K562 (cell line): ENCODE measurements around the gene CELA3A. TPM values are rescaled to one million over a fixed set of nuclear protein-coding genes. Genes with fewer than 3 reads are reported as not detected.
A peak's percentile ranks its signal among the peaks of the same experiment; 100 is the strongest.

Experiments used
- BRD4 ChIP-seq: fragments of 200-600 bp; sonication (generic); IDR thresholded peaks from 2 replicates; pipeline ENCODE4 v1.6.1; 2017; ENCODE audit warnings: inconsistent platforms
- CCAR2 ChIP-seq: fragments of 200-400 bp; formaldehyde crosslinking; IDR thresholded peaks from 2 replicates; pipeline ENCODE4 v1.6.1; 2017; ENCODE audit warnings: mild to moderate bottlenecking, low read depth, low read length
- EHMT2 ChIP-seq: fragments of 450-650 bp; IDR thresholded peaks from 2 replicates; pipeline ENCODE4 v1.6.1; 2018; ENCODE audit warnings: antibody characterized with exemption
- GTF2E2 ChIP-seq: fragments of 200-800 bp; sonication (Bioruptor generic); IDR thresholded peaks from 2 replicates; pipeline ENCODE4 v1.6.1; 2016; ENCODE audit warnings: missing genetic modification characterization, missing compliant biosample characterization
- SETDB1 ChIP-seq: IDR thresholded peaks from one replicate; pipeline ENCODE4 v1.6.1; 2012; ENCODE audit warnings: low read length, control low read depth, inconsistent platforms
- SRF ChIP-seq, 2 experiments: fragments of 250-450, 450-650 bp in 1 of 2; sonication (Bioruptor Pico) in 1 of 2; sonication (generic) in 1 of 2; formaldehyde crosslinking; IDR thresholded peaks; 2 replicates each; pipeline versions ENCODE4 v1.5.0 to v1.5.1; 2020 to 2022; ENCODE audit warnings: mild to moderate bottlenecking in 1 of 2, missing genetic modification reagents in 1 of 2
- XRCC3 ChIP-seq: fragments of 450-650 bp; IDR thresholded peaks from 2 replicates; pipeline ENCODE4 v1.6.1; 2017; ENCODE audit warnings: mild to moderate bottlenecking, moderate library complexity
- YY1 ChIP-seq, 3 experiments: IDR thresholded peaks; 2 replicates each; pipeline ENCODE4 v1.6.1; 2011; ENCODE audit warnings: low read length in 2 of 3, mild to moderate bottlenecking in 2 of 3, moderate library complexity in 2 of 3, borderline replicate concordance in 1 of 3, control low read depth in 1 of 3, low read depth in 1 of 3; ENCODE audit not compliant: insufficient read depth in 3 of 3, insufficient replicate concordance in 2 of 3, control insufficient read depth in 1 of 3, insufficient read length in 1 of 3; ENCODE audit errors: extremely low read depth in 1 of 3
- ZNF224 ChIP-seq: sonication (generic); formaldehyde crosslinking; IDR thresholded peaks from 2 replicates; pipeline ENCODE4 v1.8.0; 2022; ENCODE audit warnings: mild to moderate bottlenecking, missing genetic modification reagents
- polyA plus RNA-seq, 8 experiments: library from polyadenylated mRNA; depleted of rRNA in 4 of 8; stranded (reverse) in 5 of 8; unstranded in 3 of 8; fragments of >200 nt; fragmentation: Nextera tagmentation in 2 of 8; fragmentation: Illumina TruSeq in 1 of 8; extraction: Ambion mirVana in 2 of 8; extraction: Trizol in 1 of 8; gene quantifications; 2 replicates each; pipeline versions ENCODE4 v1.2.1 to v1.2.3, GENCODE V29; 2011 to 2014; ENCODE audit warnings: inconsistent platforms in 1 of 8, missing spikeins in 1 of 8
- total RNA-seq, 7 experiments: library from RNA; depleted of rRNA in 6 of 7; stranded (reverse); fragments of >200 nt in 6 of 7; fragmentation: Illumina TruSeq in 2 of 7; extraction: Trizol in 2 of 7; gene quantifications; 2 replicates each; pipeline versions ENCODE4 v1.2.1 to v1.2.3, GENCODE V29; 2011 to 2021; ENCODE audit warnings: low replicate concordance in 1 of 7
- TF ChIP-seq, protein P1 (sequence below): fragments of 450-650 bp; formaldehyde crosslinking; IDR thresholded peaks from 2 replicates; pipeline ENCODE4 v1.4.0; 2020; ENCODE audit warnings: mild to moderate bottlenecking, mixed read lengths
- TF ChIP-seq, protein P2 (sequence below): fragments of 450-650 bp; formaldehyde crosslinking; conservative IDR thresholded peaks from 2 replicates; pipeline ENCODE4 v1.4.0; 2022; ENCODE audit warnings: mild to moderate bottlenecking, missing genetic modification characterization
- TF ChIP-seq, protein P3 (sequence below): sonication (generic); formaldehyde crosslinking; IDR thresholded peaks from 2 replicates; pipeline ENCODE4 v1.8.1; 2023; ENCODE audit warnings: missing genetic modification reagents, mild to moderate bottlenecking, borderline replicate concordance
- TF ChIP-seq, protein P4 (sequence below): fragments of 450-650 bp; formaldehyde crosslinking; IDR thresholded peaks from 2 replicates; pipeline ENCODE4 v1.4.0; 2020; ENCODE audit warnings: mild to moderate bottlenecking, moderate library complexity
- TF ChIP-seq, protein P5 (sequence below): fragments of 450-650 bp; IDR thresholded peaks from 2 replicates; pipeline ENCODE4 v1.6.1; 2017; ENCODE audit warnings: antibody characterized with exemption

CELA3A gene
- total and polyA plus RNA-seq, 9 of the 15 experiments (the other 6 are each of a cell fraction or from before 2014, with no cell fraction given): 5.4 TPM; not detected in 8

DNA sequence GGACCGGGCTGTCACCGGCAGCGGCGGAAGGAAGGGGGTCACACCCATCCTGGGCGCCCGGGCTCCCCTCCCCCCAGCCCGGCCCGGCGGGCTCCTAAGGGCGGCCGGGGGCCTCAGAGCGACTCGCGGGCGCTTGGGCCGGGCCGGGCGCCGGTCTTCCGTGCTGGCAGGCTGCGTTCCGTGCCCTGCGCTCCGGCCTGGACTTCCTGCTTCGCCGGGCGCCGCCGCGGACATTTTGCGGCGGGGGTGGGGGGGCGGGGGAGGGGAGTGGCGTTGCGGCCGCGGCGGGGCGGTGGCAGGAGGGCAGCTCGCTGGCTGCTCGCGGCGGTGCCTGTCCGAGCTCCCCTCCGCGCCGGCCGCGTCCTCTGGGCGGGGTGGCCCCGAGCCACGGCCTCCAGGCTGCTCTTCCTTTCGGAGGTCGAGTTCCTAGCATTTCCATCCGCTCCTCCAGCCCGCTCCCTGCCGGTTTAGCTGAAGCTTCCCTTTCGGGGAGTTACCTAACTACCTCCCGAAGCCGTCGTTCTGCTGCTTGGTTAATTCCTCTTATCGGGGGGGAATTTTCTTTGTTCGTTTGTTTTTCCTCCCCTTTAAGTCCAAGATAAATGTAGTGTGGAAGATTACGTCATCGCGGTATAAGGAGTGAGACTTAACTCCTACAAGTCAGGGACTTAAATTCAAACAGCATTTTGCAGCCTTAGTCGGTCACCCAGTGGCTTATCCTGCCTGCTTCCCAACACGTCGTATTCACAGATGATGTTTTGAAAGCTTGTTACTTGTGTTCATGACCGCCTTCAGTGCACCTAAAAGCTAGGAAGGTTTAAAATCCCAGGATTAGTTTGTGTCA lies 51.8 kb downstream of the CELA3A start (continued):
- peak in 2 of 3 experiments; percentile 79 to 90 for TF ChIP-seq YY1 (IDR thresholded peaks at IDR 0.05; ENCODE audit: borderline replicate concordance in 1 of 3, control insufficient read depth in 1 of 3, extremely low read depth in 1 of 3, insufficient read depth in 3 of 3, insufficient read length in 1 of 3, insufficient replicate concordance in 2 of 3, low read depth in 1 of 3, low read length in 2 of 3)
- no peak for TF ChIP-seq EHMT2
- TF ChIP-seq, protein P1, sequence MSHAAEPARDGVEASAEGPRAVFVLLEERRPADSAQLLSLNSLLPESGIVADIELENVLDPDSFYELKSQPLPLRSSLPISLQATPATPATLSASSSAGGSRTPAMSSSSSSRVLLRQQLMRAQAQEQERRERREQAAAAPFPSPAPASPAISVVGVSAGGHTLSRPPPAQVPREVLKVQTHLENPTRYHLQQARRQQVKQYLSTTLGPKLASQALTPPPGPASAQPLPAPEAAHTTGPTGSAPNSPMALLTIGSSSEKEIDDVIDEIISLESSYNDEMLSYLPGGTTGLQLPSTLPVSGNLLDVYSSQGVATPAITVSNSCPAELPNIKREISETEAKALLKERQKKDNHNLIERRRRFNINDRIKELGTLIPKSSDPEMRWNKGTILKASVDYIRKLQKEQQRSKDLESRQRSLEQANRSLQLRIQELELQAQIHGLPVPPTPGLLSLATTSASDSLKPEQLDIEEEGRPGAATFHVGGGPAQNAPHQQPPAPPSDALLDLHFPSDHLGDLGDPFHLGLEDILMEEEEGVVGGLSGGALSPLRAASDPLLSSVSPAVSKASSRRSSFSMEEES (CRISPR knock-in tag): no peak
- TF ChIP-seq BRD4: no peak
- TF ChIP-seq SRF (CRISPR knock-in tag; IDR thresholded peaks at IDR 0.05): peak in 1 of 2 experiments; percentile 27; a peak in 1 of 4 replicates
- no peak for TF ChIP-seq CCAR2
- TF ChIP-seq GTF2E2 (tag): peak; percentile 98
- TF ChIP-seq SETDB1: no peak
- TF ChIP-seq, protein P2, sequence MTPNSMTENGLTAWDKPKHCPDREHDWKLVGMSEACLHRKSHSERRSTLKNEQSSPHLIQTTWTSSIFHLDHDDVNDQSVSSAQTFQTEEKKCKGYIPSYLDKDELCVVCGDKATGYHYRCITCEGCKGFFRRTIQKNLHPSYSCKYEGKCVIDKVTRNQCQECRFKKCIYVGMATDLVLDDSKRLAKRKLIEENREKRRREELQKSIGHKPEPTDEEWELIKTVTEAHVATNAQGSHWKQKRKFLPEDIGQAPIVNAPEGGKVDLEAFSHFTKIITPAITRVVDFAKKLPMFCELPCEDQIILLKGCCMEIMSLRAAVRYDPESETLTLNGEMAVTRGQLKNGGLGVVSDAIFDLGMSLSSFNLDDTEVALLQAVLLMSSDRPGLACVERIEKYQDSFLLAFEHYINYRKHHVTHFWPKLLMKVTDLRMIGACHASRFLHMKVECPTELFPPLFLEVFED (CRISPR knock-in tag): peak; percentile 62; the same call in 1 of the 2 replicates
- TF ChIP-seq ZNF224 (CRISPR knock-in tag): no peak
- TF ChIP-seq, protein P3, sequence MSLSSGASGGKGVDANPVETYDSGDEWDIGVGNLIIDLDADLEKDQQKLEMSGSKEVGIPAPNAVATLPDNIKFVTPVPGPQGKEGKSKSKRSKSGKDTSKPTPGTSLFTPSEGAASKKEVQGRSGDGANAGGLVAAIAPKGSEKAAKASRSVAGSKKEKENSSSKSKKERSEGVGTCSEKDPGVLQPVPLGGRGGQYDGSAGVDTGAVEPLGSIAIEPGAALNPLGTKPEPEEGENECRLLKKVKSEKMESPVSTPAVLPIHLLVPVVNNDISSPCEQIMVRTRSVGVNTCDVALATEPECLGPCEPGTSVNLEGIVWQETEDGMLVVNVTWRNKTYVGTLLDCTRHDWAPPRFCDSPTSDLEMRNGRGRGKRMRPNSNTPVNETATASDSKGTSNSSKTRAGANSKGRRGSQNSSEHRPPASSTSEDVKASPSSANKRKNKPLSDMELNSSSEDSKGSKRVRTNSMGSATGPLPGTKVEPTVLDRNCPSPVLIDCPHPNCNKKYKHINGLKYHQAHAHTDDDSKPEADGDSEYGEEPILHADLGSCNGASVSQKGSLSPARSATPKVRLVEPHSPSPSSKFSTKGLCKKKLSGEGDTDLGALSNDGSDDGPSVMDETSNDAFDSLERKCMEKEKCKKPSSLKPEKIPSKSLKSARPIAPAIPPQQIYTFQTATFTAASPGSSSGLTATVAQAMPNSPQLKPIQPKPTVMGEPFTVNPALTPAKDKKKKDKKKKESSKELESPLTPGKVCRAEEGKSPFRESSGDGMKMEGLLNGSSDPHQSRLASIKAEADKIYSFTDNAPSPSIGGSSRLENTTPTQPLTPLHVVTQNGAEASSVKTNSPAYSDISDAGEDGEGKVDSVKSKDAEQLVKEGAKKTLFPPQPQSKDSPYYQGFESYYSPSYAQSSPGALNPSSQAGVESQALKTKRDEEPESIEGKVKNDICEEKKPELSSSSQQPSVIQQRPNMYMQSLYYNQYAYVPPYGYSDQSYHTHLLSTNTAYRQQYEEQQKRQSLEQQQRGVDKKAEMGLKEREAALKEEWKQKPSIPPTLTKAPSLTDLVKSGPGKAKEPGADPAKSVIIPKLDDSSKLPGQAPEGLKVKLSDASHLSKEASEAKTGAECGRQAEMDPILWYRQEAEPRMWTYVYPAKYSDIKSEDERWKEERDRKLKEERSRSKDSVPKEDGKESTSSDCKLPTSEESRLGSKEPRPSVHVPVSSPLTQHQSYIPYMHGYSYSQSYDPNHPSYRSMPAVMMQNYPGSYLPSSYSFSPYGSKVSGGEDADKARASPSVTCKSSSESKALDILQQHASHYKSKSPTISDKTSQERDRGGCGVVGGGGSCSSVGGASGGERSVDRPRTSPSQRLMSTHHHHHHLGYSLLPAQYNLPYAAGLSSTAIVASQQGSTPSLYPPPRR (CRISPR knock-in tag): 0 out of 2 replicates have a peak, but pooled peaks have one; percentile 31
- TF ChIP-seq XRCC3: no peak
- TF ChIP-seq, protein P4, sequence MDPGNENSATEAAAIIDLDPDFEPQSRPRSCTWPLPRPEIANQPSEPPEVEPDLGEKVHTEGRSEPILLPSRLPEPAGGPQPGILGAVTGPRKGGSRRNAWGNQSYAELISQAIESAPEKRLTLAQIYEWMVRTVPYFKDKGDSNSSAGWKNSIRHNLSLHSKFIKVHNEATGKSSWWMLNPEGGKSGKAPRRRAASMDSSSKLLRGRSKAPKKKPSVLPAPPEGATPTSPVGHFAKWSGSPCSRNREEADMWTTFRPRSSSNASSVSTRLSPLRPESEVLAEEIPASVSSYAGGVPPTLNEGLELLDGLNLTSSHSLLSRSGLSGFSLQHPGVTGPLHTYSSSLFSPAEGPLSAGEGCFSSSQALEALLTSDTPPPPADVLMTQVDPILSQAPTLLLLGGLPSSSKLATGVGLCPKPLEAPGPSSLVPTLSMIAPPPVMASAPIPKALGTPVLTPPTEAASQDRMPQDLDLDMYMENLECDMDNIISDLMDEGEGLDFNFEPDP: no peak
- TF ChIP-seq, protein P5, sequence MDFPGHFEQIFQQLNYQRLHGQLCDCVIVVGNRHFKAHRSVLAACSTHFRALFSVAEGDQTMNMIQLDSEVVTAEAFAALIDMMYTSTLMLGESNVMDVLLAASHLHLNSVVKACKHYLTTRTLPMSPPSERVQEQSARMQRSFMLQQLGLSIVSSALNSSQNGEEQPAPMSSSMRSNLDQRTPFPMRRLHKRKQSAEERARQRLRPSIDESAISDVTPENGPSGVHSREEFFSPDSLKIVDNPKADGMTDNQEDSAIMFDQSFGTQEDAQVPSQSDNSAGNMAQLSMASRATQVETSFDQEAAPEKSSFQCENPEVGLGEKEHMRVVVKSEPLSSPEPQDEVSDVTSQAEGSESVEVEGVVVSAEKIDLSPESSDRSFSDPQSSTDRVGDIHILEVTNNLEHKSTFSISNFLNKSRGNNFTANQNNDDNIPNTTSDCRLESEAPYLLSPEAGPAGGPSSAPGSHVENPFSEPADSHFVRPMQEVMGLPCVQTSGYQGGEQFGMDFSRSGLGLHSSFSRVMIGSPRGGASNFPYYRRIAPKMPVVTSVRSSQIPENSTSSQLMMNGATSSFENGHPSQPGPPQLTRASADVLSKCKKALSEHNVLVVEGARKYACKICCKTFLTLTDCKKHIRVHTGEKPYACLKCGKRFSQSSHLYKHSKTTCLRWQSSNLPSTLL: no peak
